Thoracic aorta (tissue), 2 donors: Measurements from ENCODE around the gene WFDC1. TPM values are rescaled to one million over a fixed set of nuclear protein-coding genes. Genes with fewer than 3 reads are reported as not detected.

ENCODE experiments used
- ATAC-seq: fragments of 150-250 bp; one replicate; pipeline ENCODE4 v1.8.0; 2017; ENCODE audit warnings: low read depth; ENCODE audit not compliant: insufficient number of reproducible peaks, low FRiP score
- DNase-seq: peaks from one replicate; pipeline ENCODE4 v3.0.0-alpha.2; 2020; ENCODE audit warnings: low spot score
- H3K27ac ChIP-seq, 2 donors: fragments of 200-600 bp; sonication (generic); 1 replicate in 1 of 2; 2 replicates in 1 of 2; pipeline ENCODE4 v1.5.1; 2016; ENCODE audit warnings: mild to moderate bottlenecking in 2 of 2, moderate library complexity in 2 of 2
- H3K27me3 ChIP-seq: fragments of 200-600 bp; sonication (generic); replicated peaks from 2 replicates; pipeline ENCODE4 v1.6.0; 2016; ENCODE audit warnings: mild to moderate bottlenecking; ENCODE audit not compliant: insufficient read depth
- H3K36me3 ChIP-seq: fragments of 200-600 bp; sonication (generic); one replicate; pipeline ENCODE4 v1.5.1; 2016
- H3K4me1 ChIP-seq, 2 donors: fragments of 200-600 bp; sonication (generic); 1 replicate in 1 of 2; 2 replicates in 1 of 2; pipeline versions ENCODE4 v1.5.1 to v1.6.0; 2016; ENCODE audit warnings: low read depth in 2 of 2, mild to moderate bottlenecking in 1 of 2; ENCODE audit not compliant: control insufficient read depth in 1 of 2
- H3K4me3 ChIP-seq: fragments of 200-600 bp; sonication (generic); 2 replicates; pipeline ENCODE4 v1.5.1; 2016; ENCODE audit warnings: mild to moderate bottlenecking
- H3K9me3 ChIP-seq: fragments of 200-600 bp; sonication (generic); 2 replicates; pipeline ENCODE4 v1.5.1; 2016
- total RNA-seq, 2 donors: library from RNA; depleted of rRNA; stranded (reverse); fragments of >200 nt; gene quantifications; one replicate each; pipeline versions ENCODE4 v1.1.0 to v1.2.3, GENCODE V29; 2016
- TF ChIP-seq, protein P1 (sequence below): fragments of 200-600 bp; sonication (generic); IDR thresholded peaks from one replicate; pipeline ENCODE4 v1.5.1; 2019; ENCODE audit warnings: antibody characterized with exemption

WFDC1 gene
- total RNA-seq, 2 donors from 2014 or later, result 4.6 to 203 TPM

DNA sequence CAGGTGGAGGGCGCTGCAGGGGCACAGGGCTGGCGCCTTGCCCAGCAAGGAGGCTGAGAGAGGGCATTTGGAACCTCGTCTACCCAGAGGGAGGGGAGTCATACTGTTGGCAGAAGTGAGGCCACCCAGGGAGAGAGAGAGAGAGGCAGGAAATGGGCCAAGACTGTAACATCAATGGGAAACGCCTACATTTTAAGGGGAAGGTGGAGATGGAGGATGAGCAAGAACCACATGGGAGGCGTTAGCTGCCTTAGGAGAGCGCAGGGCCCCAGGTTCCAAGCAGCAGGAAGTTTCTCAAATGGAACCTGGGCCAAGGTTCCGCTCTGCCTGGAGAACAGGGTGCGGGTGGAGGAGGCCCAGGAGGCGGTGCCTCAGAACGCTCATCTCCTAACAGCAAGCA, 2.7 kb upstream of the WFDC1 start:
- Histone ChIP-seq H3K4me3 (no peak overlapping the region), H3K27me3 (no peaks in the 10 kb centered on the region), H3K36me3 (no peaks in the 10 kb centered on the region), H3K27ac (no peak overlapping the region), H3K4me1 (peaks cover 2 to 19% of the 10 kb centered on the region in 2 donors), H3K9me3 (no peaks in the 10 kb centered on the region)
- no peak for DNase-seq
- TF ChIP-seq, protein P1, sequence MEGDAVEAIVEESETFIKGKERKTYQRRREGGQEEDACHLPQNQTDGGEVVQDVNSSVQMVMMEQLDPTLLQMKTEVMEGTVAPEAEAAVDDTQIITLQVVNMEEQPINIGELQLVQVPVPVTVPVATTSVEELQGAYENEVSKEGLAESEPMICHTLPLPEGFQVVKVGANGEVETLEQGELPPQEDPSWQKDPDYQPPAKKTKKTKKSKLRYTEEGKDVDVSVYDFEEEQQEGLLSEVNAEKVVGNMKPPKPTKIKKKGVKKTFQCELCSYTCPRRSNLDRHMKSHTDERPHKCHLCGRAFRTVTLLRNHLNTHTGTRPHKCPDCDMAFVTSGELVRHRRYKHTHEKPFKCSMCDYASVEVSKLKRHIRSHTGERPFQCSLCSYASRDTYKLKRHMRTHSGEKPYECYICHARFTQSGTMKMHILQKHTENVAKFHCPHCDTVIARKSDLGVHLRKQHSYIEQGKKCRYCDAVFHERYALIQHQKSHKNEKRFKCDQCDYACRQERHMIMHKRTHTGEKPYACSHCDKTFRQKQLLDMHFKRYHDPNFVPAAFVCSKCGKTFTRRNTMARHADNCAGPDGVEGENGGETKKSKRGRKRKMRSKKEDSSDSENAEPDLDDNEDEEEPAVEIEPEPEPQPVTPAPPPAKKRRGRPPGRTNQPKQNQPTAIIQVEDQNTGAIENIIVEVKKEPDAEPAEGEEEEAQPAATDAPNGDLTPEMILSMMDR, result no peak
- ATAC-seq, result no peak

DNA sequence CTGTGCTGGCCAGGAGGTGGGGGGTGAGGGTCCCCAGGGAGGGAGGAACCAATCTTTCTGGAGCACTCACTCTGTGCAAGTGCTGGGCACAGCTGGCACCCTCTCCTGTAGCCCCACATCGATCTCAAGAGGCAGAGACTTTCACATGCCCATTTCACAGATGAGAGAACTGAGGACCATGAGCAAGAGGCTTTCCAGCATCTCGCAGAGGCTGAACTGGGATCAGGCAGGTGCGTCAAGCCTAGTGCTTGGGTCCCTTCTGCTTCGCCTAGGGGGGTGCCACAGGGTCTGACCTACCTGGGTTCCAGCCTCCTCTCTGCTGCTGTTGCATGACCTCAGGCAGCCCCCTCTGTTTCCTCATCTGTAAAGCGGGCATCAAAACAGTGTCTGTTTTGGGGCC, 1.3 kb upstream of the WFDC1 start:
- ATAC-seq (no peak), DNase-seq (no peak)
- Histone ChIP-seq H3K4me3 (no peak overlapping the region), H3K27ac (no peak overlapping the region), H3K9me3 (no peaks in the 10 kb centered on the region), H3K27me3 (no peaks in the 10 kb centered on the region), H3K36me3 (no peaks in the 10 kb centered on the region), H3K4me1 (peaks cover 2 to 19% of the 10 kb centered on the region in 2 donors)
- TF ChIP-seq, protein P1, result no peak

DNA sequence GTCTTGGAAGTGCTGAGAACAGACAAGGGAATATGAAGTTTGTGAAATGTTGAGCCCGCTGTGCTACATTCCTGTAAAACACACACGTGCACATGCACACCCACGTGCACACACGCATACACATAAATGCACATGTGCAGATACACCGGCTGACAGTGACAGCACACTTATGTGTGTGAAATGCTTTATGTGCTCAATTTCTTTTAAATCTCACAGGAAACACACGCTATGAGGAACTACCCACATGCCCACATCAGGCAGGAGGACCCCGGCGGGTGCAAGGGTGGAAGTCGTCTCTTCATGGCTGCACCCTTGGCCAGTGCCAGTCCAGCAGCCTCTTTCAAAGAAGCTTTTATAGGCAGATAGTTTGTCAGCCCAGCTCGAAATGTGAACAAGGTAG, 561 bp upstream of the WFDC1 start:
- Histone ChIP-seq H3K9me3 (no peaks in the 10 kb centered on the region), H3K36me3 (no peaks in the 10 kb centered on the region), H3K27ac (no peak overlapping the region), H3K4me1 (peaks cover 2 to 19% of the 10 kb centered on the region in 2 donors), H3K27me3 (no peaks in the 10 kb centered on the region), H3K4me3 (peak overlapping the region; percentile 61)
- no peak for DNase-seq
- ATAC-seq, result no peak
- TF ChIP-seq, protein P1, result no peak

DNA sequence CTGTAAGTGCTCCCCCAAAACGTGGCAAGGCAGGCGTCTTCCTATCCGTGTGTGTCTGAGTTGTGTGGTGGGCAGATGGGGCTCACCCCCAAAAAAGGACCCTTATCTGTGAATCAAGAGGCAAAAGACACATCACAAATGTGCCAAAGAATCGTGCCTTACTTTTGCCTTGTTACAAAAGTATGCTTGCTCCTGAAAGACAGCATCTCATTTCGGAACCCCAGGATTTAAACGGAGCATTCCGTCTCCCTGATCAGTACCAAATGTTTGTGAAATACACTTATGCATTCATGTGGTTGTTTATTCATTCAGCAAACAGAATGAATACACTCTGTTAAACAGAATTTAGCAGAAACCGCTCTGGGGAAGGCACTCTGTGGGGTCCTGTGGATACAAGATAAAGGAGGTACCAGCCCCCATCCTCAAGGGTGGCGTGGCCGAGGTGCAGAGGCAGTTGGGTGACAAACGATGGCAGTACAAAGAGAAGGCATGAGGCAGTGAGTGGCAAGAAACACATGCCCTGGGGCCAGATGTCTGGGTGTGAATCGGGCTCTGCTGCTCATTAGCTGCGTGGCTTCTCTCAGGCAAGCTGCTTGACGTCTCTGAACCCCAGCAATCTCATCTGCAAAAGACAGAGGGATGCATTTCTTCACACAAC, 654 bp downstream of the WFDC1 start:
- H3K4me3 ChIP-seq, result peak overlapping the region; percentile 61
- TF ChIP-seq, protein P1, result no peak
- peak overlapping the region in 1 of 2 donors; percentile 37 for H3K27ac ChIP-seq
- H3K27me3 ChIP-seq, result no peaks in the 10 kb centered on the region
- H3K9me3 ChIP-seq, result no peaks in the 10 kb centered on the region
- ATAC-seq (no peak), DNase-seq (no peak)
- H3K4me1 ChIP-seq, result peaks cover 2 to 19% of the 10 kb centered on the region in 2 donors
- H3K36me3 ChIP-seq, result no peaks in the 10 kb centered on the region

DNA sequence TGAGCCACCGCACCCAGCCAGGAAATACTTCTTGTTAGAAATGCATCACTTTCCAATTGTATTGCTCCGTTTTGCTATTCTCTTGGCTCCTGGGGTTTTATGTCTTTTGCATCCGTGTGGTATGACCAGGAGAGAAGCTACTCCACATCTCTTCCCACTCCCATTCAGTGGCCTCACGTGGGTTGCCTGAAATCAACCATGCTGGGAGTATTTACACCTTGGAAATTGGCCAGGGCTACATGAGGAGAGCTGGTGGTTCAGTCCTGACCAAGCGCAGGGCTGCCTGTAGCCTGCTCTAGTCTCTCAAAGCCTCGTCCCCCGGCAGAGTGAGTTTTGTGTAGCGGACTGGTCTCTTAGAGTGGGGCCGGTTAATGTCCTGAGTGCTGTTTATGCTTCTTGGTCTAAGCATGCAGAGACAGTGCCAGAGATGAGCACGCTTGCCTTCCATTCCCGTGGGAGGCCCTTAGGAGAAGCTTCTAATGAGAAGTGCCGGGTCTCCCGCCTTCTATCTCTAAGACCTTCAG, 3.8 kb downstream of the WFDC1 start:
- peaks cover 6 to 28% of the 10 kb centered on the region in 2 donors for H3K4me1 ChIP-seq
- TF ChIP-seq, protein P1, result no peak
- H3K9me3 ChIP-seq, result no peaks in the 10 kb centered on the region
- DNase-seq (no peak), ATAC-seq (no peak)
- H3K27ac ChIP-seq, result no peak overlapping the region
- no peaks in the 10 kb centered on the region for H3K36me3 ChIP-seq
- no peaks in the 10 kb centered on the region for H3K27me3 ChIP-seq
- H3K4me3 ChIP-seq, result no peak overlapping the region
